Measurements from ENCODE around the gene OXNAD1. TPM values are rescaled to one million over a fixed set of nuclear protein-coding genes. Genes with fewer than 3 reads are reported as not detected.
"Not testable (repeated sequence)": the region's sequence is repeated elsewhere in the genome, so short reads cannot be mapped to it uniquely, and the experiment has no call there.

Gene OXNAD1
- total RNA-seq, 2 experiments from 2014 or later: 64.0 to 70.4 TPM

DNA sequence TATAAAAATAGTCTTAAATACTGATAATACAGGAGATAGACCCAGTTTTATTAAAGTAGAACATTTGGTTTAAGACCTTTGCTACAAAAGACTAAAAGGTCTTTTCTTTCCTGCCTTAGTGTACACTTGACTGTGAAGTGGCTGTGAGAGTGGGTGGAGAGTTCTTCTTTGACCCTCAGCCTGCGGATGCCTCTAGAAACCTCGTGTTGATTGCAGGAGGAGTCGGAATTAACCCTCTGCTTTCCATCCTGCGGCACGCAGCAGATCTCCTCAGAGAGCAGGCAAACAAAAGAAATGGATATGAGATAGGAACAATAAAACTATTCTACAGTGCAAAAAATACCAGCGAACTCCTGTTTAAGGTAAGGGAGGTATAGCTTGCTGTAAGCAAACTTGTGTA, 36.5 kb downstream of the OXNAD1 start:
- Mint-ChIP-seq H3K4me3 (peak overlapping the region; percentile 81), H3K27me3 (no peaks in the 10 kb centered on the region), H3K9me3 (peaks cover 5% of the 10 kb centered on the region), H3K27ac (peak overlapping the region; percentile 92), H3K36me3 (ENCODE audit: low read depth) (peaks cover 86% of the 10 kb centered on the region), H3K4me1 (peaks cover 94% of the 10 kb centered on the region)
- ChIA-PET POLR2A (interaction anchor here (0.6 to 1.3 kb wide), 2 partner anchors 11 to 165 kb away, joined by 3 read pairs; no protein-coding TSS in a partner anchor), CTCF (interaction anchor here (0.6 to 6.5 kb wide), 8 partner anchors 9 to 1119 kb away, joined by 3 to 60 read pairs (median 4); no protein-coding TSS in a partner anchor)
- DNase-seq: peak; percentile 51

DNA sequence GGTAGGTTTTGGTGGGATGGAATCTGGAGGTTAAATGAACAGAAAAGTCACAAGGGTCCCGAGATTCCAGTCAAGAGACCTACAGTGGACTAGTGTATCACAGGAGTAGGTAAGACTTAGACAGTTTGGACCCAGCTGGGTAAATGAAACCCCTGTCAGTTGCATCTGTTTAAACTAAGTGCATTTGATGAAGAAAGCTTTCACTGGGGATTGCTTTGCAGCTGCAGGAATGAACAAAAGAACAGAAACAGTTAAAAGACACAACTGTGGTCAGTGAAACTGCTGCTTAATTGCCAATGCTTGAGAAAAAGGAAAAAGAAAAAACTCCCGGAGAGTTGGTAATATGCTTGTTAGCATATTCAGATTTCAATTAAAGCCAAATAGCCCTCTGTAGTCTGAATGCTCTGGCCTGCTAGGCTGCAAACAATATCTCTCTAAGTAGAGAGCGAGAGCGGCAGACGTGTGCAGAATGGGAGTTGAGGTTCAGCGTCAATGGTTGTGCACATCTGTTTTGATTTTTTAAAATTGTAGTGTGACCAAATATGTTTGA, 37.1 kb downstream of the OXNAD1 start:
- Mint-ChIP-seq H3K9me3 (peaks cover 2% of the 10 kb centered on the region), H3K27ac (peak overlapping the region; percentile 92), H3K4me1 (peaks cover 95% of the 10 kb centered on the region), H3K4me3 (peak overlapping the region; percentile 81), H3K27me3 (no peaks in the 10 kb centered on the region), H3K36me3 (ENCODE audit: low read depth) (peaks cover 86% of the 10 kb centered on the region)
- ChIA-PET CTCF (interaction anchor here (0.6 to 6.5 kb wide), 5 partner anchors 11 to 1118 kb away, joined by 3 to 60 read pairs (median 4); no protein-coding TSS in a partner anchor), POLR2A (no interaction called here)
- no peak for DNase-seq

DNA sequence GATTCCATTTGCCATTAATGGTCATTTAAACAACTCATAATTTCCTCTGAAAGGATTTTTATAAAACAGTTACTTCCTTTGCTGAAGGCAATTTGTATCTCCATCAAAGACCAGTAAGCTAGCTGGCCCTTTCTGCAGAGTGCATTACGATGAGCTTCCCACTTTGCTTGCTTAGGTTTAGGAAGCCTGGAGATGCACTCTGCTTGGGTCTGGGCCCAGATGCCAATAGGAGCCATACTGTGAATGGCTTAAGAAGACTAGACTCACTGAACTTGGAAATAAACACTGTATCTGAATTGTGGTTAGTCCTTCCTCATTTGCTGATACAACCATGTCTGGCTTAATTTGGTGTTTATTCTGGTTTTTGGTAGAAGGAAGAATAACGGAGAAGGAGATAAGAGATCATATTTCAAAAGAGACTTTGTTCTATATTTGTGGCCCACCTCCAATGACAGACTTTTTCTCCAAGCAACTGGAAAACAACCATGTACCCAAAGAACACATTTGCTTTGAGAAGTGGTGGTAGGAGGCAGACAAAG, 38.1 kb downstream of the OXNAD1 start:
- Mint-ChIP-seq H3K9me3 (no peaks in the 10 kb centered on the region), H3K4me3 (peak overlapping the region; percentile 81), H3K27ac (peak overlapping the region; percentile 92), H3K27me3 (no peaks in the 10 kb centered on the region), H3K36me3 (ENCODE audit: low read depth) (peaks cover 85% of the 10 kb centered on the region), H3K4me1 (peaks cover 94% of the 10 kb centered on the region)
- ChIA-PET POLR2A (no interaction called here), CTCF (interaction anchor here (1.3 to 6.5 kb wide), 3 partner anchors 8 to 16 kb away, joined by 3 to 60 read pairs (median 8); no protein-coding TSS in a partner anchor)
- no peak for DNase-seq

DNA sequence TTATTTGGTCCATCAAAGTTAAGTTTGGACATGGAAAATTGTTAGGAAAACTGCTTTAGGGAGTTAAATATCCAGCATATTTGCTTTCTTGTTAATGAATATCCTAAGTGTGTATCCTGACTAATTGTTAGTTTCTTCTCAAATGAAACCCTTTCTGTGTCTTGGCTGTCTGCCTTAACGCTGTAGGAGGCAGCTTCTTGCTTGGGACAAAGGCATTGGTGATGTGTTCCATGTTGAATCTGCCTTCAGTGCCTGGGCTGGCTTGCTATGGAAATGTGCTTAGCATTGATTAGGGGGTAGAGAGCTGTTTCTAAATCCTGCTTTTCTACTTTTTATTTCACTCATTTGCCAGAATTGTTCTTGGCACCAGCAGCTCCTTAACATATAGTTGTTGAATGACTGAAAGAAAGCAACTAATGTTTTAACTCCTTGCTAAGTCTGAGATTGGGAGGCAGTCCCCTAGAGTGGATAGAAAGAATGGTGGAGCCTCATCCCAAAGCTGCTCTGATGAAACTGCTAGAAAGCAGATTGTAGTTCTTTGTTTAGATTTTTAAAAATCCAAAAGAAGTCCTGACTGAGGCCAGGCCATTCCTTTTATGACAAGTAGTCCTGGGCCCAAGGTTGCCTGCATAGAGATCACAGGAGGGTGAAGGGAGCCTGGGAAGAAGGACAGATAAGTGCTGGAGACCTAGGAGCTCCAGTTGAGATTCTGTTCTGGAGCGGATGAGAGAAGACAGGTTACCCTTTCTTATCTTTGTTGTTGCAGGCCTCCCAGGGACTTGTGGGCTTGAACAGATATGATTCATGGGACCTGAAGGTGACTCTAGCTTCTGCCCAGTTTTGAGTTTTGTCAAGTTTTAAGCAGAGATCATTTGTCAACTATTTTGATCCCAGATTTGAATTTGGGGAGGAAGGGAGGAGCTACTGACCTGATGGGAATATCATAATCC, 39.3 kb downstream of the OXNAD1 start:
- CTCF ChIA-PET: interaction anchor here (1.3 to 6.5 kb wide), 5 partner anchors 9 to 32 kb away, joined by 3 to 60 read pairs (median 6); no protein-coding TSS in a partner anchor

DNA sequence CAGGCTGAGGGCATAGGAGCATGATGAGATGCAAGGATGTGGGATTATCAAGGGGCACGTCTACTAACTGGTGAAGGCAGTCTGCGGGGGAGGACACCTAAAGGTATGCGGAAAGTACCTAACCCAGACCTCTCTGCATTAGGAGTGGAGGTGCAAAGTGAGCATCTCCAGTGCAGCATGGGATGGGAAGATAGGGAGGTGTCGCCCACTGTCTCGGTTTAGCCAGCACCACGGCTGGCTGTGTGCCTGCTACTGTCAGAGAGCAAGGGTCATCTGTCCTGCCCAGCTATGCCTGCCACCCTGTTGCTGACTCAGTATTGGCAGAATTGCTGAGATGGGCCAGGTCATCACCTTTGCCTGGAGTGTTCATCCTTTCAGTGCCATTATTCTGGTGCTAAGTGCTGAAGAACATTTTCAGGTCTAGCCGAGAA, 40.1 kb downstream of the OXNAD1 start:
- ChIA-PET POLR2A (interaction anchor here (0.9 to 1.1 kb wide), 2 partner anchors 11 to 15 kb away, joined by 3 to 4 read pairs; no protein-coding TSS in a partner anchor), CTCF (interaction anchor here (1.3 to 6.5 kb wide), 6 partner anchors 10 to 33 kb away, joined by 3 to 60 read pairs (median 5); no protein-coding TSS in a partner anchor)
- H3K36me3 Mint-ChIP-seq (ENCODE audit: low read depth): peaks cover 85% of the 10 kb centered on the region
- H3K27ac Mint-ChIP-seq: peak overlapping the region; percentile 81
- peak; percentile 37 for DNase-seq
- no peaks in the 10 kb centered on the region for H3K9me3 Mint-ChIP-seq
- no peaks in the 10 kb centered on the region for H3K27me3 Mint-ChIP-seq
- peak overlapping the region; percentile 66 for H3K4me3 Mint-ChIP-seq
- peaks cover 91% of the 10 kb centered on the region for H3K4me1 Mint-ChIP-seq

More for the DNA sequence above, 39.3 kb downstream of the OXNAD1 start:
- H3K27ac Mint-ChIP-seq: peak overlapping the region; percentile 81
- H3K9me3 Mint-ChIP-seq: no peaks in the 10 kb centered on the region
- POLR2A ChIA-PET: interaction anchor here (0.9 to 1.1 kb wide), 2 partner anchors 10 to 14 kb away, joined by 3 to 4 read pairs; no protein-coding TSS in a partner anchor
- peak overlapping the region; percentile 66 for H3K4me3 Mint-ChIP-seq
- DNase-seq: no peak
- H3K4me1 Mint-ChIP-seq: peaks cover 91% of the 10 kb centered on the region
- no peaks in the 10 kb centered on the region for H3K27me3 Mint-ChIP-seq
- H3K36me3 Mint-ChIP-seq (ENCODE audit: low read depth): peaks cover 83% of the 10 kb centered on the region

GRCh38 chr3:16307832-16308531, 43.0 kb downstream of the OXNAD1 start:
- H3K27ac Mint-ChIP-seq: peak overlapping the region; percentile 67
- no peaks in the 10 kb centered on the region for H3K27me3 Mint-ChIP-seq
- CTCF ChIA-PET: interaction anchor here (0.8 to 2.6 kb wide), 7 partner anchors 12 to 243 kb away, joined by 3 to 7 read pairs (median 4); no protein-coding TSS in a partner anchor
- POLR2A ChIA-PET: no interaction called here
- peaks cover 84% of the 10 kb centered on the region for H3K36me3 Mint-ChIP-seq (ENCODE audit: low read depth)
- no peaks in the 10 kb centered on the region for H3K9me3 Mint-ChIP-seq
- peaks cover 87% of the 10 kb centered on the region for H3K4me1 Mint-ChIP-seq
- DNase-seq: no peak
- H3K4me3 Mint-ChIP-seq: peak overlapping the region; percentile 5

GRCh38 chr3:16308727-16309126, 43.7 kb downstream of the OXNAD1 start:
- DNase-seq: no peak
- Mint-ChIP-seq H3K4me1 (peaks cover 88% of the 10 kb centered on the region), H3K36me3 (ENCODE audit: low read depth) (peaks cover 85% of the 10 kb centered on the region), H3K4me3 (no peak overlapping the region), H3K9me3 (no peaks in the 10 kb centered on the region), H3K27me3 (no peaks in the 10 kb centered on the region), H3K27ac (no peak overlapping the region)
- POLR2A ChIA-PET: no interaction called here
- CTCF ChIA-PET: interaction anchor here (1.2 to 2.6 kb wide), 5 partner anchors 13 to 41 kb away, joined by 3 to 7 read pairs (median 5); no protein-coding TSS in a partner anchor

DNA sequence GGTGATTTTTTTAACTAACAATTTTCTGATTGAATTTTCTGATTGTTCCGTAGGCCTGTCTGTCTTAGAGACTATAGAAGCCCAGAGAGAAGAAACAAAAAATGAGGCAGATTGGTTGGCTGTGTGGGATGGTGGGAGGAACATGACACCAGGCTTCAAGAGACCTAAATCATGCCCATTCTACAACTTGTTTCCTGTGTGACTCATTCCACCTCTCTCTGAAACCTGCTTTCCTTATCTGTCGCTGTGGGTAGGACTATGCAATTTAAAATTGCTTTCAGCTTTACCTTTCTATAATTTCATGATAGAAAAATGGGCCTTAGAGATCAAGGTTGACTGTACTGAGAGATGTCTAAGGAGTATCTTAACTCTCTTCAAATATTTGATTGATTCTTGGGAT, 44.5 kb downstream of the OXNAD1 start:
- peak overlapping the region; percentile 92 for H3K27ac Mint-ChIP-seq
- no peaks in the 10 kb centered on the region for H3K27me3 Mint-ChIP-seq
- peaks cover 90% of the 10 kb centered on the region for H3K4me1 Mint-ChIP-seq
- peak; percentile 73 for DNase-seq
- peaks cover 86% of the 10 kb centered on the region for H3K36me3 Mint-ChIP-seq (ENCODE audit: low read depth)
- ChIA-PET CTCF (no interaction called here), POLR2A (no interaction called here)
- no peaks in the 10 kb centered on the region for H3K9me3 Mint-ChIP-seq
- H3K4me3 Mint-ChIP-seq: peak overlapping the region; percentile 70

- POLR2A ChIA-PET, DNase-seq, H3K9me3 Mint-ChIP-seq, H3K27me3 Mint-ChIP-seq: not testable (repeated sequence)
- peak overlapping the region; percentile 14 for H3K4me3 Mint-ChIP-seq
- CTCF ChIA-PET: interaction anchor here (1.1 to 1.5 kb wide), 2 partner anchors 9 to 20 kb away, joined by 3 to 5 read pairs; no protein-coding TSS in a partner anchor
- H3K4me1 Mint-ChIP-seq: peaks cover 90% of the 10 kb centered on the region
- H3K36me3 Mint-ChIP-seq (ENCODE audit: low read depth): peaks cover 86% of the 10 kb centered on the region
- peak overlapping the region; percentile 92 for H3K27ac Mint-ChIP-seq
These were observed 45.5 kb downstream of the OXNAD1 start for GRCh38 chr3:16310486-16310885.

GRCh38 chr3:16311960-16312451, 47.0 kb downstream of the OXNAD1 start:
- POLR2A ChIA-PET: interaction anchor here (1.1 kb wide), 1 partner anchor 11 kb away, joined by 3 read pairs; no protein-coding TSS in a partner anchor
- Mint-ChIP-seq H3K9me3 (no peaks in the 10 kb centered on the region), H3K36me3 (ENCODE audit: low read depth) (peaks cover 88% of the 10 kb centered on the region), H3K4me1 (peaks cover 90% of the 10 kb centered on the region), H3K4me3 (peak overlapping the region; percentile 60), H3K27me3 (no peaks in the 10 kb centered on the region), H3K27ac (peak overlapping the region; percentile 93)
- peak; percentile 77 for DNase-seq
- CTCF ChIA-PET: interaction anchor here (0.7 to 4.1 kb wide), 8 partner anchors 9 to 291 kb away, joined by 3 to 14 read pairs (median 5); partner anchors contain the start of genes DPH3 and OXNAD1

DNA sequence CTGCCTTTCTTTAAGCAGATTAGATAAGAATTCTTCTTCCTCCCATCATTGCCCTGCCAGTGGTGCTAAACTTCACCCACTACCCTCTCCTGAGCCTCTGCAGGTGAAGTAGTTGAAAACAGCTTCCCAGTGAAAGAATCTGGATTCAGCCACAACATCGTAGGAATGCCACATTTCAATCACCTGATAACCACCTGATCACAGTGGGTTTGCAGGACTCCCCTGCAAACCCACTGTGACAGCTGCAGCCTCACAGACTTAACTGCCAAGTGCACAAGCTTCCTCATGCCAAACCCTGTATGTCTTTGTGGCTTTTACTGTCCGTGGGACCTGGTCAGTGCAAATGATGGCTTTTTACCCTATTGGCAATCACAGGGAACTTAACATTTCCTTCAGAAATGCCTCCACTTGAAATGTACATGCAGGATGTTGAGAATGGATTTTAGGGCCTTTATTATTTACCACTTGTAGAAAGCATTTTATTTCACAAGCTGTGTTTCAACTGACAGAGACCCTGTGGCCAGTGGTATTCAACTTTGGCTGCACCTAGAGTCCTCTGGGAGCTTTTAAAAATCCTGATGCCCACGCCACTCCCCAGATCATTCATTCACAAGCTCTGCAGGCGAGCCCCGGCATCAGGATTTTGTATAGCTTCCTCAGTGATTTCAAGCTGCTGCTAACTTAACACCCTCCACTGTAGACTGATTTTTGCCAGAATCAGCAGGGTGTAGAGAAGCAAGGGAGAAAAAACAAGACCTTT, 49.1 kb downstream of the OXNAD1 start:
- no peaks in the 10 kb centered on the region for H3K9me3 Mint-ChIP-seq
- H3K4me3 Mint-ChIP-seq: peak overlapping the region; percentile 44
- DNase-seq: peak; percentile 5
- peaks cover 89% of the 10 kb centered on the region for H3K36me3 Mint-ChIP-seq (ENCODE audit: low read depth)
- H3K27ac Mint-ChIP-seq: peak overlapping the region; percentile 89
- CTCF ChIA-PET: interaction anchor here (0.6 to 4.1 kb wide), 10 partner anchors 9 to 203 kb away, joined by 3 to 14 read pairs (median 4); partner anchors contain the start of genes DPH3 and OXNAD1
- H3K4me1 Mint-ChIP-seq: peaks cover 93% of the 10 kb centered on the region
- no peaks in the 10 kb centered on the region for H3K27me3 Mint-ChIP-seq
- POLR2A ChIA-PET: interaction anchor here (1.4 kb wide), 1 partner anchor 26 kb away, joined by 3 read pairs; no protein-coding TSS in a partner anchor
